HL-60/S4 (cell line): ENCODE results near the gene RFXANK.
"Not testable (repeated sequence)": the region's sequence is repeated elsewhere in the genome, so short reads cannot be mapped to it uniquely, and the experiment has no call there.

Source experiments
- in situ Hi-C: fragments of 300-500 bp; cut with MboI; formaldehyde crosslinking; loops from 2 replicates; pipeline ENCODE4 v1.14.3; 2022; ENCODE audit warnings: low sequenced_read_pairs

RFXANK gene

GRCh38 chr19:19204181-19204580 lies 12.1 kb downstream of the RFXANK start:
- in situ Hi-C loops, result no loop called here

- in situ Hi-C loops, result no loop called here
These were observed 13.7 kb downstream of the RFXANK start for GRCh38 chr19:19205416-19206410.

- in situ Hi-C loops, result no loop called here
These were observed 14.9 kb downstream of the RFXANK start for GRCh38 chr19:19206938-19207337.

GRCh38 chr19:19207637-19208572 lies 15.8 kb downstream of the RFXANK start:
- in situ Hi-C loops, result no loop called here

GRCh38 chr19:19209372-19209771 lies 17.3 kb downstream of the RFXANK start:
- in situ Hi-C loops, result no loop called here

- in situ Hi-C loops, result no loop called here
These were observed 19.7 kb downstream of the RFXANK start, which contains the start of gene NCAN for GRCh38 chr19:19211499-19212420. TSS of gene NCAN (plus strand) at chr19:19211958. CDS start at chr19:19216954, 4,996 bp downstream.

GRCh38 chr19:19212916-19213315 lies 20.9 kb downstream of the RFXANK start:
- in situ Hi-C loops, result no loop called here

GRCh38 chr19:19213426-19214158 lies 21.5 kb downstream of the RFXANK start:
- in situ Hi-C loops, result no loop called here

GRCh38 chr19:19214159-19214490 lies 22.1 kb downstream of the RFXANK start:
- in situ Hi-C loops, result no loop called here

GRCh38 chr19:19214892-19215291 lies 22.8 kb downstream of the RFXANK start:
- in situ Hi-C loops, result no loop called here

- in situ Hi-C loops, result no loop called here
These were observed 23.7 kb downstream of the RFXANK start for GRCh38 chr19:19215792-19216191.

- in situ Hi-C loops, result no loop called here
These were observed 25.0 kb downstream of the RFXANK start for GRCh38 chr19:19217099-19217498.

- in situ Hi-C loops, result no loop called here
These were observed 26.9 kb downstream of the RFXANK start for GRCh38 chr19:19218911-19219310.

- in situ Hi-C loops, result not testable (repeated sequence)
These were observed 28.9 kb downstream of the RFXANK start for GRCh38 chr19:19221000-19221399.

GRCh38 chr19:19223060-19223459 lies 31.0 kb downstream of the RFXANK start:
- in situ Hi-C loops, result no loop called here

- in situ Hi-C loops, result no loop called here
These were observed 31.6 kb downstream of the RFXANK start for GRCh38 chr19:19223636-19224035.

GRCh38 chr19:19224150-19224851 lies 32.2 kb downstream of the RFXANK start:
- in situ Hi-C loops, result no loop called here

GRCh38 chr19:19224852-19225494 lies 32.9 kb downstream of the RFXANK start:
- in situ Hi-C loops, result no loop called here

- in situ Hi-C loops, result no loop called here
These were observed 34.1 kb downstream of the RFXANK start for GRCh38 chr19:19226204-19226603.
